H1 (cell line): ENCODE results near the gene CPPED1. TPM values are rescaled to one million over a fixed set of nuclear protein-coding genes. Genes with fewer than 3 reads are reported as not detected.

ENCODE experiments used
- CTCF ChIA-PET: fragments of 300-600 bp; sonication (Branson Sonifier 250); formaldehyde crosslinking; loops from one replicate; lab custom pipeline; 2021; ENCODE audit not compliant: partially characterized antibody; lab: Charles Lee
- POLR2A ChIA-PET: fragments of 300-600 bp; sonication (Branson Sonifier 250); formaldehyde crosslinking; loops from one replicate; lab custom pipeline; 2021; ENCODE audit warnings: inconsistent platforms; ENCODE audit not compliant: partially characterized antibody; lab: Charles Lee
- DNase-seq, 2 experiments: peaks; one replicate each; pipeline versions ENCODE4 v3.0.0 to v3.0.0-alpha.2; 2010 to 2022; ENCODE audit warnings: low spot score in 2 of 2, low read depth in 1 of 2, mixed read lengths in 1 of 2
- FAIRE-seq: peaks from 2 replicates; lab custom pipeline; 2011; peaks lifted over from hg19 to GRCh38; lab: Jason Lieb, UNC
- H2AFZ ChIP-seq: 2 replicates; pipeline ENCODE4 v1.8.1; 2012; ENCODE audit warnings: low read length, inconsistent platforms
- H2AK5ac ChIP-seq: 2 replicates; pipeline ENCODE4 v1.6.1; 2013; ENCODE audit warnings: low read depth, low read length
- H2BK120ac ChIP-seq: replicated peaks from 2 replicates; pipeline ENCODE3; 2013; ENCODE audit warnings: low read depth, low read length, inconsistent platforms
- H2BK12ac ChIP-seq: 2 replicates; pipeline ENCODE4 v1.6.1; 2013; ENCODE audit warnings: low read depth, low read length
- H2BK15ac ChIP-seq: 2 replicates; pipeline ENCODE4 v1.6.1; 2013; ENCODE audit warnings: low read length
- H2BK20ac ChIP-seq: 2 replicates; pipeline ENCODE4 v1.6.1; 2013; ENCODE audit warnings: low read length
- H2BK5ac ChIP-seq: 2 replicates; pipeline ENCODE4 v1.6.1; 2013; ENCODE audit warnings: low read depth, low read length
- H3K14ac ChIP-seq: 2 replicates; pipeline ENCODE4 v1.6.1; 2013; ENCODE audit warnings: inconsistent platforms; ENCODE audit not compliant: insufficient read length
- H3K18ac ChIP-seq: 2 replicates; pipeline ENCODE4 v1.6.1; 2013; ENCODE audit warnings: low read length; ENCODE audit errors: extremely low read depth
- H3K23ac ChIP-seq: 2 replicates; pipeline ENCODE4 v1.6.1; 2013; ENCODE audit warnings: inconsistent platforms; ENCODE audit not compliant: insufficient read length
- H3K23me2 ChIP-seq: 2 replicates; pipeline ENCODE4 v1.6.1; 2013; ENCODE audit warnings: low read depth, low read length
- H3K27ac ChIP-seq: 2 replicates; pipeline ENCODE4 v1.6.1; 2011; ENCODE audit warnings: low read depth, low read length, inconsistent platforms
- H3K27me3 ChIP-seq, 4 experiments: replicated peaks in 1 of 4; 1 replicate in 1 of 4; 2 replicates in 3 of 4; pipeline versions ENCODE4 v1.6.1 to v1.8.1; 2011 to 2013; ENCODE audit warnings: low read length in 3 of 4, mild to moderate bottlenecking in 3 of 4, inconsistent platforms in 2 of 4, mixed read lengths in 2 of 4, moderate library complexity in 1 of 4; ENCODE audit not compliant: control insufficient read depth in 3 of 4, insufficient read depth in 3 of 4; ENCODE audit errors: extremely low read depth in 1 of 4
- H3K36me3 ChIP-seq, 4 experiments: 2 replicates each; pipeline versions ENCODE4 v1.6.1 to v1.8.1; 2011 to 2013; ENCODE audit warnings: mild to moderate bottlenecking in 4 of 4, low read length in 3 of 4, moderate library complexity in 2 of 4, control low read depth in 1 of 4, inconsistent platforms in 1 of 4; ENCODE audit not compliant: insufficient read depth in 4 of 4, control insufficient read depth in 2 of 4
- H3K4ac ChIP-seq: replicated peaks from 2 replicates; pipeline ENCODE3; 2013; ENCODE audit warnings: low read length, low read depth, mixed read lengths, inconsistent platforms; ENCODE audit not compliant: insufficient read length
- H3K4me1 ChIP-seq, 4 experiments: replicated peaks in 1 of 4; 1 replicate in 1 of 4; 2 replicates in 3 of 4; pipeline versions ENCODE4 v1.6.1 to v1.8.1; 2011 to 2013; ENCODE audit warnings: low read length in 3 of 4, inconsistent platforms in 2 of 4, mixed read lengths in 1 of 4; ENCODE audit not compliant: insufficient read depth in 4 of 4, control insufficient read depth in 3 of 4
- H3K4me2 ChIP-seq, 2 experiments: 2 replicates each; pipeline versions ENCODE4 v1.6.1 to v1.8.1; 2011 to 2013; ENCODE audit warnings: low read depth in 2 of 2, low read length in 2 of 2, control low read depth in 1 of 2, inconsistent platforms in 1 of 2, mild to moderate bottlenecking in 1 of 2; ENCODE audit not compliant: insufficient read depth in 1 of 2
- H3K4me3 ChIP-seq, 4 experiments: fragments of 200-600, 300-600 bp in 1 of 4; sonication (generic), shearing (Covaris generic), sonication (Bioruptor Twin) in 1 of 4; 2 replicates each; pipeline versions ENCODE4 v1.5.1 to v1.8.1; 2011 to 2016; ENCODE audit warnings: low read length in 4 of 4, low read depth in 3 of 4, control low read depth in 2 of 4, inconsistent platforms in 2 of 4, mild to moderate bottlenecking in 2 of 4, mixed read lengths in 1 of 4, moderate library complexity in 1 of 4; ENCODE audit not compliant: insufficient read depth in 2 of 4; ENCODE audit errors: extremely low read depth in 1 of 4
- H3K56ac ChIP-seq: replicated peaks from 2 replicates; pipeline ENCODE3; 2013; ENCODE audit warnings: low read depth, mild to moderate bottlenecking, mixed read lengths, low read length, inconsistent platforms; ENCODE audit not compliant: insufficient read length
- H3K79me1 ChIP-seq: 2 replicates; pipeline ENCODE4 v1.6.1; 2013; ENCODE audit warnings: low read depth, low read length, control low read depth
- H3K79me2 ChIP-seq, 2 experiments: 2 replicates each; pipeline versions ENCODE4 v1.6.1 to v1.8.1; 2012 to 2013; ENCODE audit warnings: low read length in 2 of 2, mild to moderate bottlenecking in 2 of 2, inconsistent platforms in 1 of 2; ENCODE audit not compliant: insufficient read depth in 2 of 2, control insufficient read depth in 1 of 2
- H3K9ac ChIP-seq, 4 experiments: replicated peaks in 1 of 4; 1 replicate in 1 of 4; 2 replicates in 3 of 4; pipeline versions ENCODE4 v1.6.1 to v1.8.1; 2011 to 2013; ENCODE audit warnings: low read depth in 3 of 4, low read length in 3 of 4, control low read depth in 2 of 4, mild to moderate bottlenecking in 2 of 4, moderate library complexity in 2 of 4, inconsistent platforms in 1 of 4; ENCODE audit errors: extremely low read depth in 1 of 4
- H3K9me3 ChIP-seq, 2 experiments: 2 replicates each; pipeline versions ENCODE4 v1.6.1 to v1.8.1; 2012 to 2013; ENCODE audit warnings: mild to moderate bottlenecking in 2 of 2, moderate library complexity in 2 of 2, control low read depth in 1 of 2, inconsistent platforms in 1 of 2, low read depth in 1 of 2, low read length in 1 of 2, mixed read lengths in 1 of 2; ENCODE audit not compliant: insufficient read depth in 2 of 2
- H4K20me1 ChIP-seq, 2 experiments: replicated peaks in 1 of 2; 2 replicates each; pipeline versions ENCODE3 to v1.8.1; 2011 to 2013; ENCODE audit warnings: inconsistent platforms in 2 of 2, low read length in 2 of 2, mild to moderate bottlenecking in 1 of 2; ENCODE audit not compliant: insufficient read depth in 2 of 2, control insufficient read depth in 1 of 2
- H4K5ac ChIP-seq: 2 replicates; pipeline ENCODE4 v1.6.1; 2013; ENCODE audit warnings: low read length, low read depth, mixed read lengths, inconsistent platforms; ENCODE audit not compliant: insufficient read length
- H4K8ac ChIP-seq: 2 replicates; pipeline ENCODE4 v1.8.0; 2013; ENCODE audit warnings: mild to moderate bottlenecking, moderate library complexity, low read length, inconsistent platforms; ENCODE audit not compliant: insufficient read depth; ENCODE audit errors: extremely low read depth
- H4K91ac ChIP-seq: replicated peaks from 2 replicates; pipeline ENCODE3; 2013; ENCODE audit warnings: low read length, mixed read lengths, inconsistent platforms; ENCODE audit not compliant: insufficient read length
- TBP ChIP-seq: IDR thresholded peaks from 2 replicates; pipeline ENCODE4 v1.6.1; 2011; ENCODE audit warnings: low read depth, low read length, improper control_type of control experiment
- TCF12 ChIP-seq: IDR thresholded peaks from 2 replicates; pipeline ENCODE4 v1.6.1; 2011; ENCODE audit warnings: low read depth, mild to moderate bottlenecking, low read length
- WGBS, 2 experiments: shearing (Covaris generic) in 1 of 2; methylation state at CpG; one replicate each; pipeline versions ENCODE4 v1.1.6 to v1.1.7; 2013 to 2015; ENCODE audit warnings: low lambda C conversion rate in 2 of 2, mixed read lengths in 2 of 2, inconsistent platforms in 1 of 2, low coverage in 1 of 2, missing lambda C conversion rate in 1 of 2; ENCODE audit not compliant: insufficient replicate concordance in 2 of 2, insufficient coverage in 1 of 2, insufficient read length in 1 of 2; ENCODE audit errors: extremely low coverage in 1 of 2, missing lambda C conversion rate in 1 of 2; 5-methylcytosine and 5-hydroxymethylcytosine counted together
- polyA plus RNA-seq, 7 experiments: library from polyadenylated mRNA; depleted of rRNA in 3 of 7; stranded (reverse) in 5 of 7; unstranded in 2 of 7; fragments of >200 nt in 5 of 7; fragments of 200-250 nt in 2 of 7; gene quantifications; 1 replicate in 5 of 7; 2 replicates in 1 of 7; 4 replicates in 1 of 7; pipeline versions ENCODE4 v1.2.1 to v1.2.3, GENCODE V29; 2011 to 2013; ENCODE audit warnings: missing spikeins in 2 of 7, mixed read lengths in 2 of 7
- total RNA-seq: library from RNA; stranded (reverse); fragmentation: NEBNext Ultra II Directional; extraction: Animal tissue kit (Norgen Biotek cat#: 25700); gene quantifications from 2 replicates; pipeline ENCODE4 v1.2.1, GENCODE V29; 2021

The CPPED1 gene
- total and polyA plus RNA-seq, 2 of the 8 experiments (the other 6 are each of a cell fraction or from before 2014, with no cell fraction given) = 3.5 to 11.2 TPM

GRCh38 chr16:12625716-12626115 is 178.0 kb downstream of the CPPED1 start:
- Histone ChIP-seq H2BK20ac (no peak overlapping the region), H2AK5ac (no peak overlapping the region), H2BK5ac (no peak overlapping the region), H3K27me3 (no peaks in the 10 kb centered on the region), H3K79me1 (no peaks in the 10 kb centered on the region), H4K91ac (no peak overlapping the region), H2BK12ac (no peak overlapping the region), H3K9me3 (no peaks in the 10 kb centered on the region), H3K9ac (no peak overlapping the region), H3K27ac (no peak overlapping the region), H3K4ac (no peak overlapping the region), H4K20me1 (no peaks in the 10 kb centered on the region), H3K23me2 (no peaks in the 10 kb centered on the region), H2BK120ac (no peak overlapping the region), H3K56ac (no peak overlapping the region), H3K14ac (no peak overlapping the region), H3K4me2 (no peak overlapping the region), H3K23ac (no peak overlapping the region), H2AFZ (no peak overlapping the region), H4K8ac (no peak overlapping the region; the same call in 1 of the 2 replicates), H4K5ac (no peak overlapping the region), H3K79me2 (no peaks in the 10 kb centered on the region), H3K4me3 (no peak overlapping the region), H3K18ac (no peak overlapping the region), H3K36me3 (no peaks in the 10 kb centered on the region), H3K4me1 (no peaks in the 10 kb centered on the region), H2BK15ac (no peak overlapping the region)
- DNase-seq (no peak), FAIRE-seq (no peak)
- 95% methylated on average over 10 of the region's 10 CpGs; no CpG with 5 or more reads in 1 of the 2 experiments for WGBS, 2 experiments
- TF ChIP-seq TCF12 (no peak), TBP (no peak)
- ChIA-PET CTCF (interaction anchor here (1.4 kb wide), 1 partner anchor 10 kb away, joined by 5 read pairs; no protein-coding TSS in a partner anchor), POLR2A (no interaction called here)
